Hepatocyte (in vitro differentiated cells): Measurements from ENCODE around the gene SERPINA3. TPM values are rescaled to one million over a fixed set of nuclear protein-coding genes. Genes with fewer than 3 reads are reported as not detected.

Source experiments
- DNase-seq: peaks from one replicate; pipeline ENCODE4 v3.0.0-alpha.2; 2016; ENCODE audit warnings: low spot score
- H2AFZ ChIP-seq: fragments of 200-600 bp; sonication (generic); 2 replicates; pipeline ENCODE4 v1.6.0; 2016; ENCODE audit warnings: antibody characterized with exemption, mild to moderate bottlenecking
- H3K27ac ChIP-seq: fragments of 200-600 bp; sonication (generic); 2 replicates; pipeline ENCODE4 v1.5.1; 2016; ENCODE audit warnings: mild to moderate bottlenecking
- H3K27me3 ChIP-seq: fragments of 200-600 bp; sonication (generic); 2 replicates; pipeline ENCODE4 v1.6.1; 2016
- H3K36me3 ChIP-seq: fragments of 200-600 bp; sonication (generic); replicated peaks from 2 replicates; pipeline ENCODE4 v1.5.1; 2016; ENCODE audit warnings: low read depth; ENCODE audit not compliant: insufficient read depth
- H3K4me1 ChIP-seq: fragments of 200-600 bp; sonication (generic); 2 replicates; pipeline ENCODE4 v1.5.1; 2016; ENCODE audit warnings: mild to moderate bottlenecking, moderate library complexity; ENCODE audit not compliant: insufficient read depth
- H3K4me2 ChIP-seq: fragments of 200-600 bp; sonication (generic); 2 replicates; pipeline ENCODE4 v1.6.0; 2016
- H3K4me3 ChIP-seq: fragments of 200-600 bp; sonication (generic); 2 replicates; pipeline ENCODE4 v1.5.1; 2016; ENCODE audit warnings: mild to moderate bottlenecking
- H3K79me2 ChIP-seq: fragments of 200-600 bp; sonication (generic); 2 replicates; pipeline ENCODE4 v1.6.0; 2017; ENCODE audit warnings: mild to moderate bottlenecking
- H3K9me2 ChIP-seq: fragments of 200-600 bp; sonication (generic); replicated peaks from 2 replicates; pipeline ENCODE4 v1.6.0; 2017; ENCODE audit warnings: mild to moderate bottlenecking; ENCODE audit not compliant: insufficient read depth
- H3K9me3 ChIP-seq: fragments of 200-600 bp; sonication (generic); 2 replicates; pipeline ENCODE4 v1.5.1; 2016; ENCODE audit warnings: low read depth, mild to moderate bottlenecking
- H4K20me1 ChIP-seq: fragments of 200-600 bp; sonication (generic); 2 replicates; pipeline ENCODE4 v1.6.0; 2016; ENCODE audit warnings: mild to moderate bottlenecking; ENCODE audit not compliant: insufficient read depth, poor library complexity, severe bottlenecking
- CTCF ChIP-seq: fragments of 200-600 bp; sonication (generic); IDR thresholded peaks from 2 replicates; pipeline ENCODE4 v1.5.1; 2016; ENCODE audit warnings: antibody characterized with exemption, mild to moderate bottlenecking; ENCODE audit not compliant: poor library complexity
- EZH2 ChIP-seq: fragments of 200-600 bp; sonication (generic); IDR thresholded peaks from 2 replicates; pipeline ENCODE4 v1.6.1; 2016; ENCODE audit warnings: antibody characterized with exemption, mild to moderate bottlenecking, borderline replicate concordance
- EZH2phosphoT487 ChIP-seq: fragments of 200-600 bp; sonication (generic); IDR thresholded peaks from one replicate; pipeline ENCODE4 v1.6.1; 2018; ENCODE audit warnings: antibody characterized with exemption, mild to moderate bottlenecking, low read depth, moderate library complexity; ENCODE audit not compliant: unreplicated experiment, severe bottlenecking
- WGBS: methylation state at CpG from one replicate; pipeline ENCODE4 v1.1.6; 2016; ENCODE audit warnings: low lambda C conversion rate; ENCODE audit errors: missing lambda C conversion rate; 5-methylcytosine and 5-hydroxymethylcytosine counted together
- polyA plus RNA-seq: library from polyadenylated mRNA; unstranded; fragments of >200 nt; fragmentation: Nextera tagmentation; extraction: Ambion mirVana; gene quantifications from 2 replicates; pipeline ENCODE4 v1.2.1, GENCODE V29; 2016
- total RNA-seq: library from RNA; depleted of rRNA; stranded (reverse); fragments of >200 nt; gene quantifications from 2 replicates; pipeline ENCODE4 v1.2.3, GENCODE V29; 2014

Gene SERPINA3
- total and polyA plus RNA-seq, 2 experiments from 2014 or later: 359 to 457 TPM

GRCh38 chr14:94646481-94646880 is 34.3 kb downstream of the SERPINA3 start:
- 53% methylated on average over 5 of the region's 5 CpGs for WGBS
- Histone ChIP-seq H3K79me2 (no peaks in the 10 kb centered on the region), H3K36me3 (no peaks in the 10 kb centered on the region), H3K9me2 (no peaks in the 10 kb centered on the region), H3K4me3 (no peak overlapping the region), H3K27me3 (no peaks in the 10 kb centered on the region), H3K4me1 (no peaks in the 10 kb centered on the region), H4K20me1 (no peaks in the 10 kb centered on the region), H3K4me2 (no peak overlapping the region), H3K9me3 (no peaks in the 10 kb centered on the region), H3K27ac (no peak overlapping the region), H2AFZ (no peak overlapping the region)
- TF ChIP-seq CTCF: no peak
- TF ChIP-seq EZH2phosphoT487: no peak
- TF ChIP-seq EZH2: no peak
- no peak for DNase-seq

- Histone ChIP-seq H3K4me1 (no peaks in the 10 kb centered on the region), H4K20me1 (no peaks in the 10 kb centered on the region), H3K27me3 (no peaks in the 10 kb centered on the region), H3K4me2 (no peak overlapping the region), H3K79me2 (no peaks in the 10 kb centered on the region), H3K9me2 (no peaks in the 10 kb centered on the region), H3K4me3 (no peak overlapping the region), H3K9me3 (no peaks in the 10 kb centered on the region), H3K36me3 (no peaks in the 10 kb centered on the region), H2AFZ (no peak overlapping the region), H3K27ac (no peak overlapping the region)
- DNase-seq: no peak
- 90% methylated on average over 4 of the region's 4 CpGs for whole genome bisulfite sequencing
- TF ChIP-seq CTCF (no peak), EZH2 (no peak), EZH2phosphoT487 (no peak)
Measured at GRCh38 chr14:94648801-94649200, 36.6 kb downstream of the SERPINA3 start.

- H3K4me3 ChIP-seq: no peak overlapping the region
- no peak for DNase-seq
- no peaks in the 10 kb centered on the region for H3K79me2 ChIP-seq
- H3K4me2 ChIP-seq: no peak overlapping the region
- H3K27me3 ChIP-seq: no peaks in the 10 kb centered on the region
- no peak overlapping the region for H2AFZ ChIP-seq
- no peaks in the 10 kb centered on the region for H3K9me3 ChIP-seq
- TF ChIP-seq EZH2phosphoT487 (no peak), CTCF (no peak), EZH2 (no peak)
- H3K27ac ChIP-seq: no peak overlapping the region
- no peaks in the 10 kb centered on the region for H3K36me3 ChIP-seq
- WGBS: 89% methylated on average over 13 of the region's 13 CpGs
- H4K20me1 ChIP-seq: no peaks in the 10 kb centered on the region
- no peaks in the 10 kb centered on the region for H3K9me2 ChIP-seq
- no peaks in the 10 kb centered on the region for H3K4me1 ChIP-seq
Measured at GRCh38 chr14:94649543-94650443, 37.6 kb downstream of the SERPINA3 start.
